ENCODE measurements around the gene LRRC4C. TPM values are rescaled to one million over a fixed set of nuclear protein-coding genes. Genes with fewer than 3 reads are reported as not detected.

The LRRC4C gene
- total RNA-seq, 1 donor from 2014 or later = not detected

GRCh38 chr11:41307296-41308080, 152.0 kb downstream of the LRRC4C start:
- Mint-ChIP-seq H3K36me3 (ENCODE audit: low read depth) (no peaks in the 10 kb centered on the region), H3K4me1 (ENCODE audit: low read depth) (no peaks in the 10 kb centered on the region), H3K4me3 (no peak overlapping the region), H3K27ac (no peak overlapping the region), H3K27me3 (ENCODE audit: insufficient read depth) (no peaks in the 10 kb centered on the region), H3K9me3 (peaks cover 17% of the 10 kb centered on the region)
- intact Hi-C loops (cut with micrococcal nuclease) = no loop called here
- DNase-seq (ENCODE audit: low spot score) = no peak

- Mint-ChIP-seq H3K4me1 (ENCODE audit: low read depth) (no peaks in the 10 kb centered on the region), H3K4me3 (no peak overlapping the region), H3K9me3 (peaks cover 17% of the 10 kb centered on the region), H3K27ac (no peak overlapping the region), H3K36me3 (ENCODE audit: low read depth) (no peaks in the 10 kb centered on the region), H3K27me3 (ENCODE audit: insufficient read depth) (no peaks in the 10 kb centered on the region)
- intact Hi-C loops (cut with micrococcal nuclease) = no loop called here
- DNase-seq (ENCODE audit: low spot score) = no peak
These were observed 153.0 kb downstream of the LRRC4C start for GRCh38 chr11:41306431-41306830.

- Mint-ChIP-seq H3K4me3 (no peak overlapping the region), H3K9me3 (peaks cover 4% of the 10 kb centered on the region), H3K27ac (no peak overlapping the region), H3K36me3 (ENCODE audit: low read depth) (no peaks in the 10 kb centered on the region), H3K4me1 (ENCODE audit: low read depth) (no peaks in the 10 kb centered on the region), H3K27me3 (ENCODE audit: insufficient read depth) (no peaks in the 10 kb centered on the region)
- DNase-seq (ENCODE audit: low spot score) = no peak
- intact Hi-C loops (cut with micrococcal nuclease) = no loop called here
These were observed 158.4 kb downstream of the LRRC4C start for GRCh38 chr11:41301023-41301422.

- intact Hi-C loops (cut with micrococcal nuclease) = no loop called here
- DNase-seq (ENCODE audit: low spot score) = no peak
- Mint-ChIP-seq H3K4me1 (ENCODE audit: low read depth) (no peaks in the 10 kb centered on the region), H3K27me3 (ENCODE audit: insufficient read depth) (no peaks in the 10 kb centered on the region), H3K27ac (no peak overlapping the region), H3K36me3 (ENCODE audit: low read depth) (no peaks in the 10 kb centered on the region), H3K9me3 (peaks cover 17% of the 10 kb centered on the region), H3K4me3 (no peak overlapping the region)
These were observed 170.0 kb downstream of the LRRC4C start for GRCh38 chr11:41289408-41289807.

- Mint-ChIP-seq H3K27ac (no peak overlapping the region), H3K9me3 (peaks cover 21% of the 10 kb centered on the region), H3K4me1 (ENCODE audit: low read depth) (no peaks in the 10 kb centered on the region), H3K4me3 (no peak overlapping the region), H3K36me3 (ENCODE audit: low read depth) (no peaks in the 10 kb centered on the region), H3K27me3 (ENCODE audit: insufficient read depth) (no peaks in the 10 kb centered on the region)
- intact Hi-C loops (cut with micrococcal nuclease) = no loop called here
- DNase-seq (ENCODE audit: low spot score) = no peak
These were observed 172.7 kb downstream of the LRRC4C start for GRCh38 chr11:41286751-41287150.

GRCh38 chr11:41284354-41284753, 175.1 kb downstream of the LRRC4C start:
- intact Hi-C loops (cut with micrococcal nuclease) = no loop called here
- no peaks in the 10 kb centered on the region for H3K36me3 Mint-ChIP-seq (ENCODE audit: low read depth)
- no peak for DNase-seq (ENCODE audit: low spot score)
- no peaks in the 10 kb centered on the region for H3K27me3 Mint-ChIP-seq (ENCODE audit: insufficient read depth)
- no peaks in the 10 kb centered on the region for H3K4me1 Mint-ChIP-seq (ENCODE audit: low read depth)
- no peak overlapping the region for H3K4me3 Mint-ChIP-seq
- H3K27ac Mint-ChIP-seq = no peak overlapping the region
- H3K9me3 Mint-ChIP-seq = peaks cover 17% of the 10 kb centered on the region

GRCh38 chr11:41283191-41283930, 176.1 kb downstream of the LRRC4C start:
- no peak for DNase-seq (ENCODE audit: low spot score)
- Mint-ChIP-seq H3K9me3 (peaks cover 17% of the 10 kb centered on the region), H3K27me3 (ENCODE audit: insufficient read depth) (no peaks in the 10 kb centered on the region), H3K4me3 (no peak overlapping the region), H3K36me3 (ENCODE audit: low read depth) (no peaks in the 10 kb centered on the region), H3K27ac (no peak overlapping the region), H3K4me1 (ENCODE audit: low read depth) (no peaks in the 10 kb centered on the region)
- intact Hi-C loops (cut with micrococcal nuclease) = no loop called here

GRCh38 chr11:41282395-41282794, 177.1 kb downstream of the LRRC4C start:
- Mint-ChIP-seq H3K27me3 (ENCODE audit: insufficient read depth) (no peaks in the 10 kb centered on the region), H3K9me3 (peaks cover 17% of the 10 kb centered on the region), H3K4me1 (ENCODE audit: low read depth) (no peaks in the 10 kb centered on the region), H3K4me3 (no peak overlapping the region), H3K36me3 (ENCODE audit: low read depth) (no peaks in the 10 kb centered on the region), H3K27ac (no peak overlapping the region)
- intact Hi-C loops (cut with micrococcal nuclease) = no loop called here
- DNase-seq (ENCODE audit: low spot score) = no peak

GRCh38 chr11:41281131-41281742, 178.2 kb downstream of the LRRC4C start:
- Mint-ChIP-seq H3K27ac (no peak overlapping the region), H3K4me3 (no peak overlapping the region), H3K27me3 (ENCODE audit: insufficient read depth) (no peaks in the 10 kb centered on the region), H3K9me3 (peaks cover 14% of the 10 kb centered on the region), H3K4me1 (ENCODE audit: low read depth) (no peaks in the 10 kb centered on the region), H3K36me3 (ENCODE audit: low read depth) (no peaks in the 10 kb centered on the region)
- no peak for DNase-seq (ENCODE audit: low spot score)
- intact Hi-C loops (cut with micrococcal nuclease) = no loop called here

GRCh38 chr11:41274831-41275230, 184.6 kb downstream of the LRRC4C start:
- no peaks in the 10 kb centered on the region for H3K36me3 Mint-ChIP-seq (ENCODE audit: low read depth)

GRCh38 chr11:41273908-41274307, 185.5 kb downstream of the LRRC4C start:
- H3K4me1 Mint-ChIP-seq (ENCODE audit: low read depth) = no peaks in the 10 kb centered on the region
- no peak overlapping the region for H3K4me3 Mint-ChIP-seq
- no peaks in the 10 kb centered on the region for H3K36me3 Mint-ChIP-seq (ENCODE audit: low read depth)
- intact Hi-C loops (cut with micrococcal nuclease) = no loop called here
- H3K27ac Mint-ChIP-seq = no peak overlapping the region
- H3K27me3 Mint-ChIP-seq (ENCODE audit: insufficient read depth) = no peaks in the 10 kb centered on the region
- DNase-seq (ENCODE audit: low spot score) = no peak
- peaks cover 19% of the 10 kb centered on the region for H3K9me3 Mint-ChIP-seq

More at GRCh38 chr11:41274831-41275230, 184.6 kb downstream of the LRRC4C start:
- H3K9me3 Mint-ChIP-seq = peaks cover 19% of the 10 kb centered on the region
- no peaks in the 10 kb centered on the region for H3K27me3 Mint-ChIP-seq (ENCODE audit: insufficient read depth)
- DNase-seq (ENCODE audit: low spot score) = no peak
- no peak overlapping the region for H3K4me3 Mint-ChIP-seq
- H3K4me1 Mint-ChIP-seq (ENCODE audit: low read depth) = no peaks in the 10 kb centered on the region
- intact Hi-C loops (cut with micrococcal nuclease) = no loop called here
- no peak overlapping the region for H3K27ac Mint-ChIP-seq

- no peak for DNase-seq (ENCODE audit: low spot score)
- Mint-ChIP-seq H3K4me3 (no peak overlapping the region), H3K9me3 (peaks cover 17% of the 10 kb centered on the region), H3K36me3 (ENCODE audit: low read depth) (no peaks in the 10 kb centered on the region), H3K27ac (no peak overlapping the region), H3K27me3 (ENCODE audit: insufficient read depth) (no peaks in the 10 kb centered on the region), H3K4me1 (ENCODE audit: low read depth) (no peaks in the 10 kb centered on the region)
- intact Hi-C loops (cut with micrococcal nuclease) = no loop called here
These were observed 192.0 kb downstream of the LRRC4C start for GRCh38 chr11:41267451-41267850.

- no peaks in the 10 kb centered on the region for H3K4me1 Mint-ChIP-seq (ENCODE audit: low read depth)
- no peak overlapping the region for H3K27ac Mint-ChIP-seq
- no peaks in the 10 kb centered on the region for H3K36me3 Mint-ChIP-seq (ENCODE audit: low read depth)
- H3K9me3 Mint-ChIP-seq = peaks cover 12% of the 10 kb centered on the region
- intact Hi-C loops (cut with micrococcal nuclease) = no loop called here
- H3K27me3 Mint-ChIP-seq (ENCODE audit: insufficient read depth) = no peaks in the 10 kb centered on the region
- H3K4me3 Mint-ChIP-seq = no peak overlapping the region
- no peak for DNase-seq (ENCODE audit: low spot score)
These were observed 203.4 kb downstream of the LRRC4C start for GRCh38 chr11:41256041-41256440.
